ENCODE data around the gene RGS14.

RGS14 gene

DNA sequence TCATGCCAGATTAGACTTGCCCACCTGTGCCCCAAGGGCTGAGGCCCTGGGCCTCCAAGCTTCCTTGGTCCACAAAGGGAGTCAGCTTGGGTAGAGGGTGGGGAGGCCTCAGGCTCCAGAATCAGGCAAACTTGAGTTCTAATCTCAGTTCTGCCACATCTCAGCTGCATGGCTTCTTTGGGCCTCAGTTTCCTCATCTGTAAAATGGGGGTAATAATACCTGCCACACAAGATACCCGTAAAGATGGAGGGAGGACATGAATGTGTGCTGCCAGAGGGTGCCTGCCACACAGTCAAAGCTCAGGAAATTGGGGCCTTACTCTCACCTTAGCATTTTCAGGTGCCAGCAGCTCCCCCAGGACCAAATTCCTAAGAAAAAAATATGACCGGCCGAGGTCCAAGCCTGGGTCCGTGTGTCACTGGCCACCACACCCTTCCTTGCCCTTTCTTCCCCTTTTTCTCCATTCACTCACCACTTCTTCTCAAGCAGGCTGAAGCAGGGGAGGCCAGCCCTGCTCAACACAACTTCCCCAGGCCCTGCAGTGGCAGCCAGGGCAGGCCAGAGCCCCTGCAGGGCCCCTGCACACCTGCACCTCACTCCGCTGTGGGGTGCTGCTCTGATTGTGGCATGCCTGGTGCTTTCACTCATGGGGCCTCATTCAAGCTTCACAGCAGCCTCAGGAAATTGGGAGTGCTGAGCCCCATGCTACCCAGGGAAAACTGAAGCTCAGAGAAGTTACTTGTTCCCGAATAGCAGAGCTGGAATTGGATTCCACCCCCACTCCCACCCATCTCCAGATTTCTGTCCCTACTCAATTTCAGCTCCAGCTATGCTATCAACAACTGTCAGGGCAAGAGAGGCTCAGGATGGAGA is 3.9 kb downstream of the RGS14 start:
- ATAC-seq, result no peak
- TF ChIP-seq ARNTL (CRISPR knock-in tag; IDR thresholded peaks at IDR 0.05; ENCODE audit: borderline replicate concordance, low read depth), result no peak
- TF ChIP-seq ZNF8 (CRISPR knock-in tag; IDR thresholded peaks at IDR 0.05), result no peak
- no peak for TF ChIP-seq TOX (CRISPR knock-in tag; IDR thresholded peaks at IDR 0.05; ENCODE audit: borderline replicate concordance)

DNA sequence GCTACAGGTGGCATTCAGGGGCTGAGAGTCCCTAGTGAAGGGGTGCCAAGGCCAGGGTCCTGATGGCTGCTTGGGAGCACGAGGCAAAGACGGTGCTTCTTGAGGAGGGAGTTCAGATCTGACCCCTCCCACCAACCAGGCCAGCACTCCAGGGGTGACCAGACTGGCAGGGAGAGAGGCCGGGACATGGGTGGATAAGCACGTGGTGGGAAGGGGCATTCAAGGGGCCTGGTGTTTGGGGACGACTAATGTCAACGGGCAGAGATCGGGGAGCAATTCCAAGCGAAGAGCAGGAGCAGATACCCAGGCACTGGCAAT is 4.5 kb downstream of the RGS14 start:
- TF ChIP-seq TOX (CRISPR knock-in tag; IDR thresholded peaks at IDR 0.05; ENCODE audit: borderline replicate concordance), result no peak
- TF ChIP-seq, protein P1, sequence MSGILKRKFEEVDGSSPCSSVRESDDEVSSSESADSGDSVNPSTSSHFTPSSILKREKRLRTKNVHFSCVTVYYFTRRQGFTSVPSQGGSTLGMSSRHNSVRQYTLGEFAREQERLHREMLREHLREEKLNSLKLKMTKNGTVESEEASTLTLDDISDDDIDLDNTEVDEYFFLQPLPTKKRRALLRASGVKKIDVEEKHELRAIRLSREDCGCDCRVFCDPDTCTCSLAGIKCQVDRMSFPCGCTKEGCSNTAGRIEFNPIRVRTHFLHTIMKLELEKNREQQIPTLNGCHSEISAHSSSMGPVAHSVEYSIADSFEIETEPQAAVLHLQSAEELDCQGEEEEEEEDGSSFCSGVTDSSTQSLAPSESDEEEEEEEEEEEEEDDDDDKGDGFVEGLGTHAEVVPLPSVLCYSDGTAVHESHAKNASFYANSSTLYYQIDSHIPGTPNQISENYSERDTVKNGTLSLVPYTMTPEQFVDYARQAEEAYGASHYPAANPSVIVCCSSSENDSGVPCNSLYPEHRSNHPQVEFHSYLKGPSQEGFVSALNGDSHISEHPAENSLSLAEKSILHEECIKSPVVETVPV (CRISPR knock-in tag; IDR thresholded peaks at IDR 0.05), result no peak
- TF ChIP-seq OSR1 (CRISPR knock-in tag; IDR thresholded peaks at IDR 0.05), result no peak
- no peak for TF ChIP-seq ESRRG (CRISPR knock-in tag; IDR thresholded peaks at IDR 0.05)
- TF ChIP-seq, protein P2, sequence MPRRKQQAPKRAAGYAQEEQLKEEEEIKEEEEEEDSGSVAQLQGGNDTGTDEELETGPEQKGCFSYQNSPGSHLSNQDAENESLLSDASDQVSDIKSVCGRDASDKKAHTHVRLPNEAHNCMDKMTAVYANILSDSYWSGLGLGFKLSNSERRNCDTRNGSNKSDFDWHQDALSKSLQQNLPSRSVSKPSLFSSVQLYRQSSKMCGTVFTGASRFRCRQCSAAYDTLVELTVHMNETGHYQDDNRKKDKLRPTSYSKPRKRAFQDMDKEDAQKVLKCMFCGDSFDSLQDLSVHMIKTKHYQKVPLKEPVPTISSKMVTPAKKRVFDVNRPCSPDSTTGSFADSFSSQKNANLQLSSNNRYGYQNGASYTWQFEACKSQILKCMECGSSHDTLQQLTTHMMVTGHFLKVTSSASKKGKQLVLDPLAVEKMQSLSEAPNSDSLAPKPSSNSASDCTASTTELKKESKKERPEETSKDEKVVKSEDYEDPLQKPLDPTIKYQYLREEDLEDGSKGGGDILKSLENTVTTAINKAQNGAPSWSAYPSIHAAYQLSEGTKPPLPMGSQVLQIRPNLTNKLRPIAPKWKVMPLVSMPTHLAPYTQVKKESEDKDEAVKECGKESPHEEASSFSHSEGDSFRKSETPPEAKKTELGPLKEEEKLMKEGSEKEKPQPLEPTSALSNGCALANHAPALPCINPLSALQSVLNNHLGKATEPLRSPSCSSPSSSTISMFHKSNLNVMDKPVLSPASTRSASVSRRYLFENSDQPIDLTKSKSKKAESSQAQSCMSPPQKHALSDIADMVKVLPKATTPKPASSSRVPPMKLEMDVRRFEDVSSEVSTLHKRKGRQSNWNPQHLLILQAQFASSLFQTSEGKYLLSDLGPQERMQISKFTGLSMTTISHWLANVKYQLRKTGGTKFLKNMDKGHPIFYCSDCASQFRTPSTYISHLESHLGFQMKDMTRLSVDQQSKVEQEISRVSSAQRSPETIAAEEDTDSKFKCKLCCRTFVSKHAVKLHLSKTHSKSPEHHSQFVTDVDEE (CRISPR knock-in tag; IDR thresholded peaks at IDR 0.05), result no peak
- no peak for TF ChIP-seq BACH2 (CRISPR knock-in tag; IDR thresholded peaks at IDR 0.05; ENCODE audit: borderline replicate concordance)
- TF ChIP-seq PPARA (CRISPR knock-in tag; IDR thresholded peaks at IDR 0.05; ENCODE audit: borderline replicate concordance), result no peak
- ATAC-seq, result no peak

DNA sequence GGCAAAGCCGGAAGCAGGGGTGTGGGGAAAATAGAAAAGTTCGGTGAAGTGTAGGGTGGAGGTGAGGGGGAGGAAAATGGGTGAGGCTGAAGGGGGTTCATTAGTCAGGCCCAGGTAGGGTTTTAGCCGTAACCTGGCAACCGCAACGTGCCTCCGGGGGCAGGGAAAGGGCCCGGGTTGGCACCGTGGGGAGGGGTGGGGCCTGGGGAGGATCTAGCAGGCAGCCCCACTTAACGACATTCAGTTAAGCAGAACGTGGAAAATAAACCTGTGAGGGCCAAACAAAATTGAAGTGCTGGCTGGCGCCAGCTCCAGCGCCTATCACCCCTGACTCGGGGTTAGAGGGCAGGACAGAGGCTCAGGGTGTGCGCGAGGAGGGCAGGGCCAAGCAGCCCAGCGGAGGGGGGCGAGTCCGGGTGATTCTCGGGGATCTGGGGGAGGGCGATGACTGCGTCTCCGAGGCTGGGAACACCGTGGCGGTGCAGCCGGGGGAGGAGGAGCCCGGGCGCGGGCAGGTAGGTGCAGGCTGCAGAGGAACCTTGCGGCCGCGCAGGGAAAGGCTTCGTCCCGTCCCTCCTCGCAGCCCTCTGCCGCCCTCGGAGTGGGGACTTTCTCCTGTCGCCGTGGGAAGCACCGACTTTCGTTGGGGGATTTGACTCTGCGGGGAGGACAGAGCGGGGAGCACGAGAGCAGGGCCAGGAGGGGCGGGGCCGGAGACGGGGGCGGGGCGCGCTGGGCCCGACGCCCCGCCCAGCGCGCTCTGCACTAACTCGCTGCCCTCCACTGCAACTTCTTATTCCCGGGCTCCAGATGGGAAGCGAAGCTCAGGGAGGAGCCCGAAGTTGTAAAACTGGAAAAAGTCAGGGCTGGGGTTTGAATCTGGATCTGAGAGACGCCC is 5.1 kb downstream of the RGS14 start:
- peak; percentile 46 for ATAC-seq
- no peak for TF ChIP-seq TCF4 (CRISPR knock-in tag; IDR thresholded peaks at IDR 0.05; ENCODE audit: borderline replicate concordance)
- no peak for TF ChIP-seq SNAI2 (CRISPR knock-in tag; IDR thresholded peaks at IDR 0.05)
- TF ChIP-seq ESRRG (CRISPR knock-in tag; IDR thresholded peaks at IDR 0.05), result no peak
- TF ChIP-seq, protein P1 (CRISPR knock-in tag; IDR thresholded peaks at IDR 0.05), result no peak
- TF ChIP-seq ZNF70 (CRISPR knock-in tag; IDR thresholded peaks at IDR 0.05), result no peak
- TF ChIP-seq TOX (CRISPR knock-in tag; IDR thresholded peaks at IDR 0.05; ENCODE audit: borderline replicate concordance), result no peak
- TF ChIP-seq ZC3H10 (CRISPR knock-in tag; IDR thresholded peaks at IDR 0.05), result no peak
- no peak for TF ChIP-seq PPARA (CRISPR knock-in tag; IDR thresholded peaks at IDR 0.05; ENCODE audit: borderline replicate concordance)
- TF ChIP-seq BACH2 (CRISPR knock-in tag; IDR thresholded peaks at IDR 0.05; ENCODE audit: borderline replicate concordance), result no peak
- no peak for TF ChIP-seq ARNTL (CRISPR knock-in tag; IDR thresholded peaks at IDR 0.05; ENCODE audit: borderline replicate concordance, low read depth)
- TF ChIP-seq, protein P3, sequence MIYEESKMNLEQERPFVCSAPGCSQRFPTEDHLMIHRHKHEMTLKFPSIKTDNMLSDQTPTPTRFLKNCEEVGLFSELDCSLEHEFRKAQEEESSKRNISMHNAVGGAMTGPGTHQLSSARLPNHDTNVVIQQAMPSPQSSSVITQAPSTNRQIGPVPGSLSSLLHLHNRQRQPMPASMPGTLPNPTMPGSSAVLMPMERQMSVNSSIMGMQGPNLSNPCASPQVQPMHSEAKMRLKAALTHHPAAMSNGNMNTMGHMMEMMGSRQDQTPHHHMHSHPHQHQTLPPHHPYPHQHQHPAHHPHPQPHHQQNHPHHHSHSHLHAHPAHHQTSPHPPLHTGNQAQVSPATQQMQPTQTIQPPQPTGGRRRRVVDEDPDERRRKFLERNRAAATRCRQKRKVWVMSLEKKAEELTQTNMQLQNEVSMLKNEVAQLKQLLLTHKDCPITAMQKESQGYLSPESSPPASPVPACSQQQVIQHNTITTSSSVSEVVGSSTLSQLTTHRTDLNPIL (CRISPR knock-in tag; IDR thresholded peaks at IDR 0.05; ENCODE audit: low read depth), result no peak
- TF ChIP-seq, protein P2 (CRISPR knock-in tag; IDR thresholded peaks at IDR 0.05), result no peak
- no peak for TF ChIP-seq ZFP3 (CRISPR knock-in tag; IDR thresholded peaks at IDR 0.05)
- no peak for TF ChIP-seq ZFP30 (CRISPR knock-in tag; IDR thresholded peaks at IDR 0.05)
- no peak for TF ChIP-seq ZNF565 (CRISPR knock-in tag; conservative IDR thresholded peaks at IDR 0.05; ENCODE audit: low read depth)
- TF ChIP-seq, protein P4, sequence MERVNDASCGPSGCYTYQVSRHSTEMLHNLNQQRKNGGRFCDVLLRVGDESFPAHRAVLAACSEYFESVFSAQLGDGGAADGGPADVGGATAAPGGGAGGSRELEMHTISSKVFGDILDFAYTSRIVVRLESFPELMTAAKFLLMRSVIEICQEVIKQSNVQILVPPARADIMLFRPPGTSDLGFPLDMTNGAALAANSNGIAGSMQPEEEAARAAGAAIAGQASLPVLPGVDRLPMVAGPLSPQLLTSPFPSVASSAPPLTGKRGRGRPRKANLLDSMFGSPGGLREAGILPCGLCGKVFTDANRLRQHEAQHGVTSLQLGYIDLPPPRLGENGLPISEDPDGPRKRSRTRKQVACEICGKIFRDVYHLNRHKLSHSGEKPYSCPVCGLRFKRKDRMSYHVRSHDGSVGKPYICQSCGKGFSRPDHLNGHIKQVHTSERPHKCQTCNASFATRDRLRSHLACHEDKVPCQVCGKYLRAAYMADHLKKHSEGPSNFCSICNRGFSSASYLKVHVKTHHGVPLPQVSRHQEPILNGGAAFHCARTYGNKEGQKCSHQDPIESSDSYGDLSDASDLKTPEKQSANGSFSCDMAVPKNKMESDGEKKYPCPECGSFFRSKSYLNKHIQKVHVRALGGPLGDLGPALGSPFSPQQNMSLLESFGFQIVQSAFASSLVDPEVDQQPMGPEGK (CRISPR knock-in tag; IDR thresholded peaks at IDR 0.05; ENCODE audit: borderline replicate concordance), result no peak
- TF ChIP-seq, protein P5, sequence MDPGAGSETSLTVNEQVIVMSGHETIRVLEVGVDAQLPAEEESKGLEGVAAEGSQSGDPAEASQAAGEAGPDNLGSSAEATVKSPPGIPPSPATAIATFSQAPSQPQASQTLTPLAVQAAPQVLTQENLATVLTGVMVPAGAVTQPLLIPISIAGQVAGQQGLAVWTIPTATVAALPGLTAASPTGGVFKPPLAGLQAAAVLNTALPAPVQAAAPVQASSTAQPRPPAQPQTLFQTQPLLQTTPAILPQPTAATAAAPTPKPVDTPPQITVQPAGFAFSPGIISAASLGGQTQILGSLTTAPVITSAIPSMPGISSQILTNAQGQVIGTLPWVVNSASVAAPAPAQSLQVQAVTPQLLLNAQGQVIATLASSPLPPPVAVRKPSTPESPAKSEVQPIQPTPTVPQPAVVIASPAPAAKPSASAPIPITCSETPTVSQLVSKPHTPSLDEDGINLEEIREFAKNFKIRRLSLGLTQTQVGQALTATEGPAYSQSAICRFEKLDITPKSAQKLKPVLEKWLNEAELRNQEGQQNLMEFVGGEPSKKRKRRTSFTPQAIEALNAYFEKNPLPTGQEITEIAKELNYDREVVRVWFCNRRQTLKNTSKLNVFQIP (CRISPR knock-in tag; IDR thresholded peaks at IDR 0.05; ENCODE audit: borderline replicate concordance, low read depth), result no peak
